HepG2 (cell line): Measurements from ENCODE around the gene ATP7A. TPM values are rescaled to one million over a fixed set of nuclear protein-coding genes. Genes with fewer than 3 reads are reported as not detected.

Experiments used
- ARID4A ChIP-seq: sonication (generic); formaldehyde crosslinking; IDR thresholded peaks from 2 replicates; pipeline ENCODE4 v1.5.0; 2020; ENCODE audit warnings: mild to moderate bottlenecking, missing genetic modification reagents, borderline replicate concordance
- GPBP1L1 ChIP-seq: sonication (generic); formaldehyde crosslinking; IDR thresholded peaks from 2 replicates; pipeline ENCODE4 v1.5.0; 2020; ENCODE audit warnings: mild to moderate bottlenecking, missing genetic modification reagents
- HDAC2 ChIP-seq: sonication (generic); formaldehyde crosslinking; IDR thresholded peaks from 2 replicates; pipeline ENCODE4 v1.4.0; 2020; ENCODE audit warnings: missing genetic modification reagents
- KDM5A ChIP-seq: fragments of 200-600 bp; sonication (generic); IDR thresholded peaks from 2 replicates; pipeline ENCODE4 v1.7.0; 2018; ENCODE audit warnings: antibody characterized with exemption, mild to moderate bottlenecking, low read length, borderline replicate concordance
- KDM6A ChIP-seq: IDR thresholded peaks from 2 replicates; pipeline ENCODE4 v1.6.1; 2016; ENCODE audit warnings: low read depth
- KLF11 ChIP-seq: IDR thresholded peaks from 2 replicates; pipeline ENCODE4 v1.6.1; 2016; ENCODE audit warnings: missing compliant biosample characterization
- NFYB ChIP-seq: sonication (generic); formaldehyde crosslinking; IDR thresholded peaks from 2 replicates; pipeline ENCODE4 v1.4.0; 2020; ENCODE audit warnings: missing genetic modification reagents
- PBX2 ChIP-seq: IDR thresholded peaks from 2 replicates; pipeline ENCODE4 v1.6.1; 2016; ENCODE audit warnings: control low read depth
- RXRA ChIP-seq: sonication (generic); formaldehyde crosslinking; IDR thresholded peaks from 2 replicates; pipeline ENCODE4 v1.5.1; 2020; ENCODE audit warnings: missing genetic modification reagents
- ZFX ChIP-seq: sonication (generic); formaldehyde crosslinking; IDR thresholded peaks from 2 replicates; pipeline ENCODE4 v1.4.0; 2020; ENCODE audit warnings: mild to moderate bottlenecking, low read depth, missing genetic modification reagents, moderate library complexity
- ZNF207 ChIP-seq: fragments of 450-650 bp; IDR thresholded peaks from 2 replicates; pipeline ENCODE4 v1.6.1; 2016; ENCODE audit warnings: antibody characterized with exemption, borderline replicate concordance
- ZNF33A ChIP-seq: sonication (generic); formaldehyde crosslinking; IDR thresholded peaks from 2 replicates; pipeline ENCODE4 v1.5.1; 2020; ENCODE audit warnings: missing genetic modification reagents, mild to moderate bottlenecking, moderate library complexity, borderline replicate concordance
- polyA plus RNA-seq, 8 experiments: library from polyadenylated mRNA; depleted of rRNA in 3 of 8; stranded (reverse) in 7 of 8; unstranded in 1 of 8; fragments of >200 nt; fragmentation: Illumina TruSeq in 4 of 8; extraction: Trizol in 4 of 8; gene quantifications; 2 replicates each; pipeline versions ENCODE4 v1.2.1 to v1.2.3, GENCODE V29; 2011 to 2016; ENCODE audit warnings: low read depth in 4 of 8, missing spikeins in 1 of 8, mixed read lengths in 1 of 8; ENCODE audit not compliant: insufficient read depth in 1 of 8
- total RNA-seq, 5 experiments: library from RNA; depleted of rRNA; stranded (reverse); fragments of >200 nt; fragmentation: Illumina TruSeq; extraction: Trizol; gene quantifications; 2 replicates each; pipeline ENCODE4 v1.2.3, GENCODE V29; 2016; ENCODE audit warnings: low read depth in 1 of 5
- TF ChIP-seq, protein P1 (sequence below): sonication (generic); formaldehyde crosslinking; IDR thresholded peaks from 2 replicates; pipeline ENCODE4 v1.5.0; 2020; ENCODE audit warnings: mild to moderate bottlenecking, missing genetic modification reagents, borderline replicate concordance

ATP7A gene
- total and polyA plus RNA-seq, 2 of the 13 experiments (the other 11 are each of a cell fraction or from before 2014, with no cell fraction given) = 1.7 to 4.7 TPM

GRCh38 chrX:77899081-77899828 lies 11.2 kb upstream of the ATP7A start, which contains the start of gene COX7B (continued):
- TF ChIP-seq KDM5A (peak; percentile 66; the same call in 1 of the 2 replicates), GPBP1L1 (CRISPR knock-in tag) (no peak), PBX2 (no peak), ZFX (CRISPR knock-in tag) (peak; percentile 57; the same call in 1 of the 2 replicates), ZNF207 (no peak), ZNF33A (no peak), RXRA (CRISPR knock-in tag) (no peak), KDM6A (CRISPR knock-in tag) (no peak), NFYB (CRISPR knock-in tag) (peak; percentile 62), HDAC2 (CRISPR knock-in tag) (no peak), ARID4A (CRISPR knock-in tag) (no peak; the same call in 1 of the 2 replicates), KLF11 (CRISPR knock-in tag) (no peak)
- TF ChIP-seq, protein P1, sequence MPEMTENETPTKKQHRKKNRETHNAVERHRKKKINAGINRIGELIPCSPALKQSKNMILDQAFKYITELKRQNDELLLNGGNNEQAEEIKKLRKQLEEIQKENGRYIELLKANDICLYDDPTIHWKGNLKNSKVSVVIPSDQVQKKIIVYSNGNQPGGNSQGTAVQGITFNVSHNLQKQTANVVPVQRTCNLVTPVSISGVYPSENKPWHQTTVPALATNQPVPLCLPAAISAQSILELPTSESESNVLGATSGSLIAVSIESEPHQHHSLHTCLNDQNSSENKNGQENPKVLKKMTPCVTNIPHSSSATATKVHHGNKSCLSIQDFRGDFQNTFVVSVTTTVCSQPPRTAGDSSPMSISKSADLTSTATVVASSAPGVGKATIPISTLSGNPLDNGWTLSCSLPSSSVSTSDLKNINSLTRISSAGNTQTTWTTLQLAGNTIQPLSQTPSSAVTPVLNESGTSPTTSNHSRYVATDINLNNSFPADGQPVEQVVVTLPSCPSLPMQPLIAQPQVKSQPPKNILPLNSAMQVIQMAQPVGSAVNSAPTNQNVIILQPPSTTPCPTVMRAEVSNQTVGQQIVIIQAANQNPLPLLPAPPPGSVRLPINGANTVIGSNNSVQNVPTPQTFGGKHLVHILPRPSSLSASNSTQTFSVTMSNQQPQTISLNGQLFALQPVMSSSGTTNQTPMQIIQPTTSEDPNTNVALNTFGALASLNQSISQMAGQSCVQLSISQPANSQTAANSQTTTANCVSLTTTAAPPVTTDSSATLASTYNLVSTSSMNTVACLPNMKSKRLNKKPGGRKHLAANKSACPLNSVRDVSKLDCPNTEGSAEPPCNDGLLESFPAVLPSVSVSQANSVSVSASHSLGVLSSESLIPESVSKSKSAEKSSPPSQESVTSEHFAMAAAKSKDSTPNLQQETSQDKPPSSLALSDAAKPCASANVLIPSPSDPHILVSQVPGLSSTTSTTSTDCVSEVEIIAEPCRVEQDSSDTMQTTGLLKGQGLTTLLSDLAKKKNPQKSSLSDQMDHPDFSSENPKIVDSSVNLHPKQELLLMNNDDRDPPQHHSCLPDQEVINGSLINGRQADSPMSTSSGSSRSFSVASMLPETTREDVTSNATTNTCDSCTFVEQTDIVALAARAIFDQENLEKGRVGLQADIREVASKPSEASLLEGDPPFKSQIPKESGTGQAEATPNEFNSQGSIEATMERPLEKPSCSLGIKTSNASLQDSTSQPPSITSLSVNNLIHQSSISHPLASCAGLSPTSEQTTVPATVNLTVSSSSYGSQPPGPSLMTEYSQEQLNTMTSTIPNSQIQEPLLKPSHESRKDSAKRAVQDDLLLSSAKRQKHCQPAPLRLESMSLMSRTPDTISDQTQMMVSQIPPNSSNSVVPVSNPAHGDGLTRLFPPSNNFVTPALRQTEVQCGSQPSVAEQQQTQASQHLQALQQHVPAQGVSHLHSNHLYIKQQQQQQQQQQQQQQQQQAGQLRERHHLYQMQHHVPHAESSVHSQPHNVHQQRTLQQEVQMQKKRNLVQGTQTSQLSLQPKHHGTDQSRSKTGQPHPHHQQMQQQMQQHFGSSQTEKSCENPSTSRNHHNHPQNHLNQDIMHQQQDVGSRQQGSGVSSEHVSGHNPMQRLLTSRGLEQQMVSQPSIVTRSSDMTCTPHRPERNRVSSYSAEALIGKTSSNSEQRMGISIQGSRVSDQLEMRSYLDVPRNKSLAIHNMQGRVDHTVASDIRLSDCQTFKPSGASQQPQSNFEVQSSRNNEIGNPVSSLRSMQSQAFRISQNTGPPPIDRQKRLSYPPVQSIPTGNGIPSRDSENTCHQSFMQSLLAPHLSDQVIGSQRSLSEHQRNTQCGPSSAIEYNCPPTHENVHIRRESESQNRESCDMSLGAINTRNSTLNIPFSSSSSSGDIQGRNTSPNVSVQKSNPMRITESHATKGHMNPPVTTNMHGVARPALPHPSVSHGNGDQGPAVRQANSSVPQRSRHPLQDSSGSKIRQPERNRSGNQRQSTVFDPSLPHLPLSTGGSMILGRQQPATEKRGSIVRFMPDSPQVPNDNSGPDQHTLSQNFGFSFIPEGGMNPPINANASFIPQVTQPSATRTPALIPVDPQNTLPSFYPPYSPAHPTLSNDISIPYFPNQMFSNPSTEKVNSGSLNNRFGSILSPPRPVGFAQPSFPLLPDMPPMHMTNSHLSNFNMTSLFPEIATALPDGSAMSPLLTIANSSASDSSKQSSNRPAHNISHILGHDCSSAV = no peak
